Ishikawa (cell line): ENCODE results near the gene POLA2.

Experiments
- EP300 ChIP-seq: IDR thresholded peaks from 2 replicates; pipeline ENCODE4 v1.6.1; 2012; ENCODE audit warnings: borderline replicate concordance
- MAX ChIP-seq: IDR thresholded peaks from 2 replicates; pipeline ENCODE4 v1.6.1; 2012
- REST ChIP-seq: IDR thresholded peaks from 2 replicates; pipeline ENCODE4 v1.6.1; 2012; ENCODE audit warnings: low read depth, mild to moderate bottlenecking
- TAF1 ChIP-seq: IDR thresholded peaks from 2 replicates; pipeline ENCODE4 v1.6.1; 2012; ENCODE audit warnings: low read depth, mild to moderate bottlenecking
- TEAD4 ChIP-seq: IDR thresholded peaks from 2 replicates; pipeline ENCODE4 v1.6.1; 2012

- TF ChIP-seq MAX (no peak), EP300 (no peak), REST (no peak), TAF1 (no peak), TEAD4 (no peak)
Measured at GRCh38 chr11:65304613-65305012, 42.9 kb downstream of the POLA2 start.
